ENCODE measurements around the gene MESP2. TPM values are rescaled to one million over a fixed set of nuclear protein-coding genes. Genes with fewer than 3 reads are reported as not detected.

MESP2 gene
- total and polyA plus RNA-seq, 2 donors from 2014 or later: 0.24 to 0.47 TPM

GRCh38 chr15:89809787-89810148, 33.6 kb downstream of the MESP2 start:
- H3K4me1 ChIP-seq (ENCODE audit: control insufficient read depth in 2 of 3, insufficient read depth in 2 of 3, low read depth in 1 of 3, low read length in 3 of 3): peaks cover 0 to 29% (median 19%) of the 10 kb centered on the region in 3 donors
- no peak overlapping the region for H3K27ac ChIP-seq (ENCODE audit: low read depth in 2 of 2, low read length in 2 of 2)
- FAIRE-seq (no peak), DNase-seq (peak in 1 of 5 donors; percentile 14)
- H3K36me3 ChIP-seq (ENCODE audit: control insufficient read depth in 2 of 3, insufficient read depth in 3 of 3, low read length in 3 of 3): no peaks in the 10 kb centered on the region
- intact Hi-C loops (cut with DNase I): no loop called here
- H3K9me3 ChIP-seq (ENCODE audit: control insufficient read depth in 2 of 3, insufficient read depth in 1 of 3, low read length in 3 of 3): no peaks in the 10 kb centered on the region
- H3K9ac ChIP-seq (ENCODE audit: low read length in 3 of 3): no peak overlapping the region
- peaks cover 2% of the 10 kb centered on the region for H3K27me3 ChIP-seq (ENCODE audit: control insufficient read depth, insufficient read depth, low read length)
- no peak for TF ChIP-seq CTCF (IDR thresholded peaks at IDR 0.05; ENCODE audit: borderline replicate concordance, extremely low read depth, insufficient read depth)
- no peak overlapping the region for H3K4me3 ChIP-seq (ENCODE audit: low read length in 3 of 3)

DNA sequence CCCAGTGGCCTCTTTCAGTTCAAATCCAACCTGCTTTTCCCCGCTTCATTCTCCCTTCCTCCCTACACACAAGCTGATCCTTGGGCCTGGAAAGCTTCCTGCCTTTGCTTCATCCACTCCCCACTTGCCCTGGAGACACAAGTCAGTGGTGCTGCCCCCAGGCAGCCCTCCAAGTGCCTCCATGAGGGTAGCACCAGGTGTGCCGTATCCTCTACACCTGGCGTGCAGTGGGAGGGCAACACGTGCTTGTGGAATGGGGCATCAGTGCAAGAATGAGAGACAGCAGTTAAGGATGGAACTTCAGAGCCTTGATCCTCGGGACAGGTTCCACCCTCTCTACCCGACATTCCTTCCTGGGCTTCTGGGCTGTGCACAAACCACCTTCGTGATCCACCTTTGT, 34.7 kb downstream of the MESP2 start:
- no peak overlapping the region for H3K4me3 ChIP-seq (ENCODE audit: low read length in 3 of 3)

GRCh38 chr15:89812011-89812846, 36.1 kb downstream of the MESP2 start:
- Histone ChIP-seq H3K4me3 (ENCODE audit: low read length in 3 of 3) (peak overlapping the region in 2 of 3 donors; percentile 37 to 73), H3K36me3 (ENCODE audit: control insufficient read depth in 2 of 3, insufficient read depth in 3 of 3, low read length in 3 of 3) (no peaks in the 10 kb centered on the region), H3K27me3 (ENCODE audit: control insufficient read depth, insufficient read depth, low read length) (peaks cover 2% of the 10 kb centered on the region), H3K9me3 (ENCODE audit: control insufficient read depth in 2 of 3, insufficient read depth in 1 of 3, low read length in 3 of 3) (no peaks in the 10 kb centered on the region), H3K27ac (ENCODE audit: low read depth in 2 of 2, low read length in 2 of 2) (peak overlapping the region; percentile 48 to 71), H3K9ac (ENCODE audit: low read length in 3 of 3) (peak overlapping the region in 1 of 3 donors; percentile 65), H3K4me1 (ENCODE audit: control insufficient read depth in 2 of 3, insufficient read depth in 2 of 3, low read depth in 1 of 3, low read length in 3 of 3) (peaks cover 0 to 29% (median 14%) of the 10 kb centered on the region in 3 donors)
- FAIRE-seq (no peak), DNase-seq (peak in 1 of 5 donors; percentile 76)
- intact Hi-C loops (cut with DNase I): no loop called here
- no peak for TF ChIP-seq CTCF (IDR thresholded peaks at IDR 0.05; ENCODE audit: borderline replicate concordance, extremely low read depth, insufficient read depth)

More for the DNA sequence above, 34.7 kb downstream of the MESP2 start:
- Histone ChIP-seq H3K9ac (ENCODE audit: low read length in 3 of 3) (no peak overlapping the region), H3K27ac (ENCODE audit: low read depth in 2 of 2, low read length in 2 of 2) (no peak overlapping the region), H3K36me3 (ENCODE audit: control insufficient read depth in 2 of 3, insufficient read depth in 3 of 3, low read length in 3 of 3) (no peaks in the 10 kb centered on the region), H3K4me1 (ENCODE audit: control insufficient read depth in 2 of 3, insufficient read depth in 2 of 3, low read depth in 1 of 3, low read length in 3 of 3) (peaks cover 0 to 29% (median 19%) of the 10 kb centered on the region in 3 donors), H3K27me3 (ENCODE audit: control insufficient read depth, insufficient read depth, low read length) (peaks cover 2% of the 10 kb centered on the region), H3K9me3 (ENCODE audit: control insufficient read depth in 2 of 3, insufficient read depth in 1 of 3, low read length in 3 of 3) (no peaks in the 10 kb centered on the region)
- intact Hi-C loops (cut with DNase I): no loop called here
- DNase-seq: peak in 1 of 5 donors; percentile 38
- TF ChIP-seq CTCF (IDR thresholded peaks at IDR 0.05; ENCODE audit: borderline replicate concordance, extremely low read depth, insufficient read depth): no peak
- no peak for FAIRE-seq
